ENCODE results near the gene PRDM16. TPM values are rescaled to one million over a fixed set of nuclear protein-coding genes. Genes with fewer than 3 reads are reported as not detected.

The PRDM16 gene
- total and polyA plus RNA-seq, 2 of the 8 experiments (the other 6 are each of a cell fraction or from before 2014, with no cell fraction given), result 0.39 to 0.43 TPM

GRCh38 chr1:3120140-3120539 lies 51.1 kb downstream of the PRDM16 start (continued):
- no peak for TF ChIP-seq TBP (IDR thresholded peaks at IDR 0.05; ENCODE audit: low read depth, low read length)
- no peak for TF ChIP-seq SIRT6 (IDR thresholded peaks at IDR 0.05; ENCODE audit: low read length)
- TF ChIP-seq CBX8 (IDR thresholded peaks at IDR 0.05; ENCODE audit: borderline replicate concordance, low read depth, low read length), result no peak
- TF ChIP-seq RAD21 (IDR thresholded peaks at IDR 0.05 in 1 of 2, conservative IDR thresholded peaks at IDR 0.05 in 1 of 2; ENCODE audit: low read depth in 2 of 2, low read length in 2 of 2), result no peak
- TF ChIP-seq NRF1 (IDR thresholded peaks at IDR 0.05; ENCODE audit: low read depth, low read length), result no peak
- TF ChIP-seq JUND (IDR thresholded peaks at IDR 0.05; ENCODE audit: low read length), result no peak
- TF ChIP-seq RBBP5 (IDR thresholded peaks at IDR 0.05; ENCODE audit: borderline replicate concordance, low read depth, low read length), result no peak
- TF ChIP-seq KDM1A (IDR thresholded peaks at IDR 0.05; ENCODE audit: borderline replicate concordance, low read length), result no peak

Measured in H1 (cell line).